ENCODE data around the gene BCL2A1. TPM values are rescaled to one million over a fixed set of nuclear protein-coding genes. Genes with fewer than 3 reads are reported as not detected.

BCL2A1 gene
- total RNA-seq, result 1.4 TPM in 1 of 2 replicates, not detected in the other

GRCh38 chr15:79970624-79971434 lies at the start of gene BCL2A1:
BCL2A1 (minus strand) TSS chr15:79971196; CDS start chr15:79971119, 77 bp downstream.

Other genes with a start within 250 kb of the BCL2A1 start
- gene MTHFS, start 74.2 kb downstream of the BCL2A1 start, total RNA-seq, result 10.1 and 10.2 TPM in 2 replicates
- 122 and 127 TPM in 2 replicates for gene ZFAND6, start 88.5 kb upstream of the BCL2A1 start, total RNA-seq
- gene FAH, start 181.8 kb upstream of the BCL2A1 start, total RNA-seq, result 10.5 and 13.4 TPM in 2 replicates

All from vein endothelial cell (primary cell).